ENCODE results near the gene PIWIL1.

DNA sequence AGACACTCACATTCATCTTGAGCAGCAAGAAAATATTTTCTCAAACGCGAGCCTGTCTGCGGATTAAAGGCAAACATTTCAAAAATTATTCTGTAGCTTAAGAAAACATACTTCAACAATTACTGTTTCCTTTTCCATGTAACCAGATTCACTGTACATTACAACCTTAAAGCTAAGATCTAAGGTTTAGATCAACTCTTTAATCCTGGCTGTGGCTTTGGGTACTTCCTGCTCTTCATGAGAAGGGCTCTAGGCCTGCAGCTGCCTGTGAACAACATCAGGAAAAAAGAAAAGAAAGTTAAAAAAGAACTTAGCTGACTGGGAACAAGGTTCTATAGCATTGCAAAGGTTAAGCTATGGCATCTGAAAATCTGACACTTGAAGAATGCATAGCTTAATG lies 21.4 kb upstream of the PIWIL1 start:
- no peak for TF ChIP-seq EZH2 (IDR thresholded peaks at IDR 0.05; ENCODE audit: borderline replicate concordance, low read depth, low read length, poor library complexity, severe bottlenecking)
- TF ChIP-seq, protein P1, sequence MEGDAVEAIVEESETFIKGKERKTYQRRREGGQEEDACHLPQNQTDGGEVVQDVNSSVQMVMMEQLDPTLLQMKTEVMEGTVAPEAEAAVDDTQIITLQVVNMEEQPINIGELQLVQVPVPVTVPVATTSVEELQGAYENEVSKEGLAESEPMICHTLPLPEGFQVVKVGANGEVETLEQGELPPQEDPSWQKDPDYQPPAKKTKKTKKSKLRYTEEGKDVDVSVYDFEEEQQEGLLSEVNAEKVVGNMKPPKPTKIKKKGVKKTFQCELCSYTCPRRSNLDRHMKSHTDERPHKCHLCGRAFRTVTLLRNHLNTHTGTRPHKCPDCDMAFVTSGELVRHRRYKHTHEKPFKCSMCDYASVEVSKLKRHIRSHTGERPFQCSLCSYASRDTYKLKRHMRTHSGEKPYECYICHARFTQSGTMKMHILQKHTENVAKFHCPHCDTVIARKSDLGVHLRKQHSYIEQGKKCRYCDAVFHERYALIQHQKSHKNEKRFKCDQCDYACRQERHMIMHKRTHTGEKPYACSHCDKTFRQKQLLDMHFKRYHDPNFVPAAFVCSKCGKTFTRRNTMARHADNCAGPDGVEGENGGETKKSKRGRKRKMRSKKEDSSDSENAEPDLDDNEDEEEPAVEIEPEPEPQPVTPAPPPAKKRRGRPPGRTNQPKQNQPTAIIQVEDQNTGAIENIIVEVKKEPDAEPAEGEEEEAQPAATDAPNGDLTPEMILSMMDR (conservative IDR thresholded peaks at IDR 0.05; ENCODE audit: low read depth, low read length) = no peak
